Measurements from ENCODE around the gene ME1.

ME1 gene

DNA sequence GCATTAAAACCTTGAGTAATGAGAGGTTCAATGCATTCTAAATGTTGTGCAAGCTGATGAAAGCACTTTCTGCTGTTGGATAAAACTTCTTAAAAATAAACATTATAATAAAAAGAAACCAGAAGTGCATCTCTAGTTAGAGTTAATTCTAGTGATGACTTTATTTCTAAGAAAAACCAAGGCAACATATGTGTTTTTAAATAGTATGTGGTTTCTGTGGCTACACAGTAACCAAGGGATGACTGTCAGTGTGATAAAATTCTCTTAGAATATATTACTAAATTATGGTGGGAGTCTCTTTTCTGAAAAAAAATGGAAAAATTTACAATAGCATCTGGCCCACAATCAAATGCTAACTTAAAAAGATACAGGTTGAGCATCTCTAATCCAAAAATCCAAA is 117.0 kb downstream of the ME1 start:
- Histone ChIP-seq H3K27ac (ENCODE audit: low read length) (no peak overlapping the region), H3K79me2 (ENCODE audit: low read length) (no peaks in the 10 kb centered on the region), H3K4me2 (ENCODE audit: low read depth, low read length) (no peak overlapping the region), H3K9me2 (replicated peaks; ENCODE audit: insufficient read depth, low read length) (no peaks in the 10 kb centered on the region), H2AFZ (ENCODE audit: low read length) (no peak overlapping the region), H3K4me3 (ENCODE audit: low read length) (no peak overlapping the region), H3K36me3 (replicated peaks; ENCODE audit: insufficient read depth, low read length) (no peaks in the 10 kb centered on the region; the same call in 1 of the 2 replicates), H3K9ac (ENCODE audit: low read length) (no peak overlapping the region), H3K4me1 (ENCODE audit: low read length) (no peaks in the 10 kb centered on the region), H4K20me1 (ENCODE audit: insufficient read depth, low read length) (no peaks in the 10 kb centered on the region), H3K27me3 (replicated peaks; ENCODE audit: insufficient read depth, low read length) (no peaks in the 10 kb centered on the region), H3K9me3 (replicated peaks; ENCODE audit: insufficient read depth, low read length) (no peaks in the 10 kb centered on the region), H3F3A (ENCODE audit: insufficient read depth, low read length) (no peaks in the 10 kb centered on the region)
- TF ChIP-seq EZH2 (optimal IDR thresholded peaks at IDR 0.05; ENCODE audit: low read depth, low read length) (no peak), EZH2phosphoT487 (IDR thresholded peaks at IDR 0.05; ENCODE audit: low read length) (no peak)
- TF ChIP-seq, protein P1, sequence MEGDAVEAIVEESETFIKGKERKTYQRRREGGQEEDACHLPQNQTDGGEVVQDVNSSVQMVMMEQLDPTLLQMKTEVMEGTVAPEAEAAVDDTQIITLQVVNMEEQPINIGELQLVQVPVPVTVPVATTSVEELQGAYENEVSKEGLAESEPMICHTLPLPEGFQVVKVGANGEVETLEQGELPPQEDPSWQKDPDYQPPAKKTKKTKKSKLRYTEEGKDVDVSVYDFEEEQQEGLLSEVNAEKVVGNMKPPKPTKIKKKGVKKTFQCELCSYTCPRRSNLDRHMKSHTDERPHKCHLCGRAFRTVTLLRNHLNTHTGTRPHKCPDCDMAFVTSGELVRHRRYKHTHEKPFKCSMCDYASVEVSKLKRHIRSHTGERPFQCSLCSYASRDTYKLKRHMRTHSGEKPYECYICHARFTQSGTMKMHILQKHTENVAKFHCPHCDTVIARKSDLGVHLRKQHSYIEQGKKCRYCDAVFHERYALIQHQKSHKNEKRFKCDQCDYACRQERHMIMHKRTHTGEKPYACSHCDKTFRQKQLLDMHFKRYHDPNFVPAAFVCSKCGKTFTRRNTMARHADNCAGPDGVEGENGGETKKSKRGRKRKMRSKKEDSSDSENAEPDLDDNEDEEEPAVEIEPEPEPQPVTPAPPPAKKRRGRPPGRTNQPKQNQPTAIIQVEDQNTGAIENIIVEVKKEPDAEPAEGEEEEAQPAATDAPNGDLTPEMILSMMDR (IDR thresholded peaks at IDR 0.05; ENCODE audit: low read length), result no peak
- DNase-seq, result no peak

DNA sequence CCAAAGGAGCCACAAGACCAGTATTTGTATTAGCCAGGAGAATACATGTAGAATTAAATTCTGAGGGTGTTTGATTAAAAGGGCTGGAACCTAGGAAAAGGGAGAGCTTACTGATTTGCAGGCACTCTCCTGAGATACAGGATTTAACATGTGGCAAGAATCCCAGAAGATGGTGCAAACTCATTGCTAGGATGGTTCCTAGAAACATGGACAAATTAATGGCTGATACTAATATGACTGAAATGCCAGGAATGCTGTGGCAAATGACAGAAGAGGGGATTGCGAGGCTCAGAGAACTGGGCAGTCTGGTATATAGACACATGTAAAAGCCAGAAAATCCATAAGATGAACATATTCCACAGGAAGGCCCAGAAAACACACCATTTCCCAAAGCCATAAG is 119.6 kb downstream of the ME1 start:
- no peaks in the 10 kb centered on the region for H3K9me2 ChIP-seq (replicated peaks; ENCODE audit: insufficient read depth, low read length)
- no peaks in the 10 kb centered on the region for H4K20me1 ChIP-seq (ENCODE audit: insufficient read depth, low read length)
- H3K27me3 ChIP-seq (replicated peaks; ENCODE audit: insufficient read depth, low read length), result no peaks in the 10 kb centered on the region
- no peak overlapping the region for H2AFZ ChIP-seq (ENCODE audit: low read length)
- no peak overlapping the region for H3K4me3 ChIP-seq (ENCODE audit: low read length)
- TF ChIP-seq, protein P1 (IDR thresholded peaks at IDR 0.05; ENCODE audit: low read length), result no peak
- TF ChIP-seq EZH2phosphoT487 (IDR thresholded peaks at IDR 0.05; ENCODE audit: low read length) (no peak), EZH2 (optimal IDR thresholded peaks at IDR 0.05; ENCODE audit: low read depth, low read length) (no peak)
- no peaks in the 10 kb centered on the region; the same call in 1 of the 2 replicates for H3K36me3 ChIP-seq (replicated peaks; ENCODE audit: insufficient read depth, low read length)
- no peaks in the 10 kb centered on the region for H3K79me2 ChIP-seq (ENCODE audit: low read length)
- no peak for DNase-seq
- no peaks in the 10 kb centered on the region for H3F3A ChIP-seq (ENCODE audit: insufficient read depth, low read length)
- H3K4me2 ChIP-seq (ENCODE audit: low read depth, low read length), result no peak overlapping the region
- no peak overlapping the region for H3K27ac ChIP-seq (ENCODE audit: low read length)
- no peak overlapping the region for H3K9ac ChIP-seq (ENCODE audit: low read length)
- H3K4me1 ChIP-seq (ENCODE audit: low read length), result no peaks in the 10 kb centered on the region
- no peaks in the 10 kb centered on the region for H3K9me3 ChIP-seq (replicated peaks; ENCODE audit: insufficient read depth, low read length)

DNA sequence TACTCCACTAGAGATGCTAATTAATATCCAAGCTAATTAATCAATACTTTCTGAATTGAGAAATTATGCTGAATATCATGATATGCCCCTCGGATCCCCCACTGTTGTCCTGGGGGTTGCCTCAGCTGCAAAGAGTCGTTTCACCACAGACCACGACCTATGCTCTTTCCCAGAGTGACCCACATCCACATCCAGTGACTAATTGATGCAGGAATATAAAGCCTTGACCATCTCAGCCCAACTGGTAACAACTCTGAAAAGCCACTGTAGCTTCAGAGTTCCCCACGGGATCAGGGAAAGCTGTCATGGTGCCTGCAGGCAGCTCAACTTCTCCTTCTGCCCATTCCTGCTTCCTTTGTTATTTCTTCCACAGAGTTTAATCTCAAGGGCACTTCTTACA is 120.8 kb downstream of the ME1 start:
- H3K9me2 ChIP-seq (replicated peaks; ENCODE audit: insufficient read depth, low read length), result no peaks in the 10 kb centered on the region
- H3K9ac ChIP-seq (ENCODE audit: low read length), result no peak overlapping the region
- H3K36me3 ChIP-seq (replicated peaks; ENCODE audit: insufficient read depth, low read length), result no peaks in the 10 kb centered on the region; the same call in 1 of the 2 replicates
- no peaks in the 10 kb centered on the region for H4K20me1 ChIP-seq (ENCODE audit: insufficient read depth, low read length)
- no peaks in the 10 kb centered on the region for H3K4me1 ChIP-seq (ENCODE audit: low read length)
- no peak overlapping the region for H2AFZ ChIP-seq (ENCODE audit: low read length)
- H3K4me2 ChIP-seq (ENCODE audit: low read depth, low read length), result no peak overlapping the region
- no peak overlapping the region for H3K4me3 ChIP-seq (ENCODE audit: low read length)
- no peaks in the 10 kb centered on the region for H3K9me3 ChIP-seq (replicated peaks; ENCODE audit: insufficient read depth, low read length)
- no peaks in the 10 kb centered on the region for H3K79me2 ChIP-seq (ENCODE audit: low read length)
- no peak for DNase-seq
- no peaks in the 10 kb centered on the region for H3K27me3 ChIP-seq (replicated peaks; ENCODE audit: insufficient read depth, low read length)
- H3F3A ChIP-seq (ENCODE audit: insufficient read depth, low read length), result no peaks in the 10 kb centered on the region
- TF ChIP-seq EZH2 (optimal IDR thresholded peaks at IDR 0.05; ENCODE audit: low read depth, low read length), result no peak
- TF ChIP-seq, protein P1 (IDR thresholded peaks at IDR 0.05; ENCODE audit: low read length), result no peak
- TF ChIP-seq EZH2phosphoT487 (IDR thresholded peaks at IDR 0.05; ENCODE audit: low read length), result no peak
- H3K27ac ChIP-seq (ENCODE audit: low read length), result no peak overlapping the region
